Neutrophil (primary cell): ENCODE measurements around the gene ERC2.

Experiments
- H3K27ac ChIP-seq: fragments of 200-600 bp; sonication (generic); 2 replicates; pipeline ENCODE4 v1.5.1; 2016; ENCODE audit warnings: mild to moderate bottlenecking, moderate library complexity
- H3K27me3 ChIP-seq: fragments of 200-600 bp; sonication (generic); 2 replicates; pipeline ENCODE4 v1.6.0; 2016; ENCODE audit warnings: mild to moderate bottlenecking
- H3K36me3 ChIP-seq: fragments of 200-600 bp; sonication (generic); 2 replicates; pipeline ENCODE4 v1.5.1; 2017
- H3K4me1 ChIP-seq, 2 experiments: fragments of 200-600 bp in 1 of 2; sonication (generic) in 1 of 2; 1 replicate in 1 of 2; 2 replicates in 1 of 2; pipeline versions ENCODE4 v1.5.1 to v1.6.1; 2013 to 2016; ENCODE audit warnings: low read depth in 1 of 2, low read length in 1 of 2, mild to moderate bottlenecking in 1 of 2, moderate library complexity in 1 of 2; ENCODE audit not compliant: control insufficient read depth in 1 of 2, insufficient read depth in 1 of 2
- H3K4me3 ChIP-seq, 2 experiments: fragments of 200-600 bp in 1 of 2; sonication (generic) in 1 of 2; 1 replicate in 1 of 2; 2 replicates in 1 of 2; pipeline ENCODE4 v1.5.1; 2013 to 2016; ENCODE audit warnings: low read depth in 1 of 2, low read length in 1 of 2, mild to moderate bottlenecking in 1 of 2, moderate library complexity in 1 of 2
- H3K9me3 ChIP-seq: fragments of 200-600 bp; sonication (generic); 2 replicates; pipeline ENCODE4 v1.5.1; 2016
- TF ChIP-seq, protein P1 (sequence below): fragments of 200-600 bp; sonication (generic); IDR thresholded peaks from 2 replicates; pipeline ENCODE4 v1.5.1; 2016; ENCODE audit warnings: antibody characterized with exemption

ERC2 gene

DNA sequence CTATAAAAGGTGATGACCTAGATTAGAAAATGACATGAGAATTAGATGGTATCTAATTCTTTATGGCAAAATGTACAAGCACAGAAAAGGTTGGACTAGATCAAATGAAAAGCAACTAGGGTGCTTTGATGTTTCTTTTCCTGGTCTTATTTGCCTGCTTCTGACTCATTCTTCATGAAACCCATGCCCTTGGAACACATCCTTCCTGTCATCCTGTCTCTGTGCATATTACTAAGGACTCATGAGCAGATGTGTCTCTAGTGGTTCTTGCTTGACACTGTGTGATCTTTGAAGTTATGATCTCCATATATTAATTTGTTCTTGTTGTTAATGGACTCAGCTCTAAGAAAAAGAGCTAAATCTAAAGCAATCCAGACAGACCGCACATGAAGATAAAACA, 314.0 kb downstream of the ERC2 start:
- Histone ChIP-seq H3K27me3 (no peaks in the 10 kb centered on the region), H3K4me3 (no peak overlapping the region), H3K4me1 (peaks cover 8 to 18% of the 10 kb centered on the region in 2 experiments), H3K9me3 (no peaks in the 10 kb centered on the region), H3K27ac (no peak overlapping the region), H3K36me3 (no peaks in the 10 kb centered on the region)
- TF ChIP-seq, protein P1, sequence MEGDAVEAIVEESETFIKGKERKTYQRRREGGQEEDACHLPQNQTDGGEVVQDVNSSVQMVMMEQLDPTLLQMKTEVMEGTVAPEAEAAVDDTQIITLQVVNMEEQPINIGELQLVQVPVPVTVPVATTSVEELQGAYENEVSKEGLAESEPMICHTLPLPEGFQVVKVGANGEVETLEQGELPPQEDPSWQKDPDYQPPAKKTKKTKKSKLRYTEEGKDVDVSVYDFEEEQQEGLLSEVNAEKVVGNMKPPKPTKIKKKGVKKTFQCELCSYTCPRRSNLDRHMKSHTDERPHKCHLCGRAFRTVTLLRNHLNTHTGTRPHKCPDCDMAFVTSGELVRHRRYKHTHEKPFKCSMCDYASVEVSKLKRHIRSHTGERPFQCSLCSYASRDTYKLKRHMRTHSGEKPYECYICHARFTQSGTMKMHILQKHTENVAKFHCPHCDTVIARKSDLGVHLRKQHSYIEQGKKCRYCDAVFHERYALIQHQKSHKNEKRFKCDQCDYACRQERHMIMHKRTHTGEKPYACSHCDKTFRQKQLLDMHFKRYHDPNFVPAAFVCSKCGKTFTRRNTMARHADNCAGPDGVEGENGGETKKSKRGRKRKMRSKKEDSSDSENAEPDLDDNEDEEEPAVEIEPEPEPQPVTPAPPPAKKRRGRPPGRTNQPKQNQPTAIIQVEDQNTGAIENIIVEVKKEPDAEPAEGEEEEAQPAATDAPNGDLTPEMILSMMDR = no peak

DNA sequence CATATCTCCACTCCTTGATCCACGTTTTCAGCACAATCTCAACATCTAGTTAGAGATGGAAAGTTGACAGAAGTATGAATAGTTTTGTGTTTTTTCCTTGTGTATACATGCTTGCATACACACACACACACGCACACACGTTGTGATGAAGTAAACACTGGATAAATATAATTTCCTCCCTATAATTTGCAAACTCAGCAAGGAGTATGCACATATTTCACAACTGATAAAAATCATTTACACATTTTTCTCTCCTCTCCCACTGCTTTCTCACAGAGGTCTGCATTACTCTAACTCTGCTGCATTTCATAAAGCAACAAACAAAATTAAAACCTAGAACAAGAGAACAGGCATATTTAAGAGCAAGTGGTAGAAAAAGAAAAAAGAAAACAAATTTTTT, 320.9 kb downstream of the ERC2 start:
- H3K9me3 ChIP-seq = no peaks in the 10 kb centered on the region
- no peaks in the 10 kb centered on the region for H3K4me1 ChIP-seq
- H3K36me3 ChIP-seq = no peaks in the 10 kb centered on the region
- no peak overlapping the region for H3K4me3 ChIP-seq
- no peak overlapping the region for H3K27ac ChIP-seq
- TF ChIP-seq, protein P1 = no peak
- peaks cover 14% of the 10 kb centered on the region for H3K27me3 ChIP-seq

DNA sequence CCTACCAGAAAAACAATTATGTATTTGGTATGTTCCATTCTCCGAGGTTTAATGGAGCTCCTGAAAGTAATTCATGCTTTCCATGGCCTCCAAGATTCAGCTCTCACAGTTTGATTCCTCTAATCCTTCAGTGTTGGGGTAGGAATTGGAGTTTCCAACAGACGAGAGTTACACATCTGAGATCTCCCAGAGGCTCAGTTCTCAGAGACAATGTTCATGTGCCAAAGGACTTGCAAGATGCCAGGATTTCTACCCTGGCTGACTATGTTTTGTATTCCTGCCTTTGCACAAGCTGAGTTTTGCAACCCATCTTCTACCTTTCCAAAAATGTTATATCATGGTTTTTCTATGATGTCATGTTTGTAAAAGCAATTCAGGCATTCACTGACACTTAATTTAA, 322.9 kb downstream of the ERC2 start:
- TF ChIP-seq, protein P1 = no peak

DNA sequence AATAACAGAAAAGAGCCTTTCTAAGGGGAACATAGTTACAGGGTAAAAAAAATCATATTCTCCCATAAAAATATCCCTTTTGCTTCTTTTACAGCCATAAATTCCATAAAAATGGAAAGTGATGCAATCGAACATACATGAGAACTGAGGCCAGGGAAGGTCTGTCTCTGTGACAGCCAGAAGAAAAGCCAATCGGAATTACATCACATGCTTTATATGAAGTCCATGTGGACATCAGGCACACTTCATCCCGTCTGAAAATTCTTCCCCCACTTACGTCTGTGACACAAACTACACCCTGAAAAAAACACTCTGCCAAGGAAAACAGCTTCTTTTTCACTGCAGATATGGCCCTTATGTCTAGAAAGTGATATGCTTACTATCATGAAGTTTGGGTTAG, 323.5 kb downstream of the ERC2 start:
- no peaks in the 10 kb centered on the region for H3K4me1 ChIP-seq
- TF ChIP-seq, protein P1 = no peak
- H3K4me3 ChIP-seq = no peak overlapping the region
- H3K27me3 ChIP-seq = peaks cover 14% of the 10 kb centered on the region
- no peak overlapping the region for H3K27ac ChIP-seq
- H3K9me3 ChIP-seq = no peaks in the 10 kb centered on the region
- no peaks in the 10 kb centered on the region for H3K36me3 ChIP-seq

More for the DNA sequence above, 322.9 kb downstream of the ERC2 start:
- peaks cover 14% of the 10 kb centered on the region for H3K27me3 ChIP-seq
- no peak overlapping the region for H3K27ac ChIP-seq
- H3K4me3 ChIP-seq = no peak overlapping the region
- no peaks in the 10 kb centered on the region for H3K9me3 ChIP-seq
- H3K4me1 ChIP-seq = no peaks in the 10 kb centered on the region
- H3K36me3 ChIP-seq = no peaks in the 10 kb centered on the region

GRCh38 chr3:56137415-56137814, 330.9 kb downstream of the ERC2 start:
- Histone ChIP-seq H3K9me3 (no peaks in the 10 kb centered on the region), H3K36me3 (no peaks in the 10 kb centered on the region), H3K27ac (no peak overlapping the region), H3K4me1 (no peaks in the 10 kb centered on the region), H3K4me3 (no peak overlapping the region), H3K27me3 (no peaks in the 10 kb centered on the region)
- TF ChIP-seq, protein P1 = no peak

DNA sequence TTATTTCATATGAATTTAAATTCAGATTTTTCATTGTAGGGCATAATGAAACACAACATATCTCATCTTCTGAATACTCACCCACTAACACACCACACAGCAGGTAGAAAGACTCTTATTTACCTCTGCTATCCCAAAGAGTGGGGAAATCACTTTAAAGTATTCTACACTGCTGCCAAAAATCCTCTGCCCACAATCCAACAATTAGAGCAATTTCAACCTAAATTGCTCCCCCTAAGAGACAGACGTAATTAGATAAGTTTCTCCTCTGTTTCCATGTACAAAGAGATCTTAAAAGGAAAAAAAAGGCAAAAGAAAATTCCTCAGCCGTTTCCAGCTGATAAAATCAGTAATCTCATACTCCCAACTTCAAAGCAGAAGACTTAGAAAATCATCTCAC, 331.8 kb downstream of the ERC2 start:
- no peak overlapping the region for H3K27ac ChIP-seq
- TF ChIP-seq, protein P1 = no peak
- H3K27me3 ChIP-seq = no peaks in the 10 kb centered on the region
- H3K4me1 ChIP-seq = no peaks in the 10 kb centered on the region
- H3K4me3 ChIP-seq = no peak overlapping the region
- H3K36me3 ChIP-seq = no peaks in the 10 kb centered on the region
- no peaks in the 10 kb centered on the region for H3K9me3 ChIP-seq
